GM19025 (cell line): Measurements from ENCODE around the gene CTNNB1.

Source experiments
- ATAC-seq: cut with Tn5 transposase; IDR thresholded peaks from one replicate; pipeline ENCODE4 v1.9.1; 2021; ENCODE audit warnings: mild to moderate bottlenecking, low read depth, moderate library complexity; ENCODE audit not compliant: unreplicated experiment

Gene CTNNB1

DNA sequence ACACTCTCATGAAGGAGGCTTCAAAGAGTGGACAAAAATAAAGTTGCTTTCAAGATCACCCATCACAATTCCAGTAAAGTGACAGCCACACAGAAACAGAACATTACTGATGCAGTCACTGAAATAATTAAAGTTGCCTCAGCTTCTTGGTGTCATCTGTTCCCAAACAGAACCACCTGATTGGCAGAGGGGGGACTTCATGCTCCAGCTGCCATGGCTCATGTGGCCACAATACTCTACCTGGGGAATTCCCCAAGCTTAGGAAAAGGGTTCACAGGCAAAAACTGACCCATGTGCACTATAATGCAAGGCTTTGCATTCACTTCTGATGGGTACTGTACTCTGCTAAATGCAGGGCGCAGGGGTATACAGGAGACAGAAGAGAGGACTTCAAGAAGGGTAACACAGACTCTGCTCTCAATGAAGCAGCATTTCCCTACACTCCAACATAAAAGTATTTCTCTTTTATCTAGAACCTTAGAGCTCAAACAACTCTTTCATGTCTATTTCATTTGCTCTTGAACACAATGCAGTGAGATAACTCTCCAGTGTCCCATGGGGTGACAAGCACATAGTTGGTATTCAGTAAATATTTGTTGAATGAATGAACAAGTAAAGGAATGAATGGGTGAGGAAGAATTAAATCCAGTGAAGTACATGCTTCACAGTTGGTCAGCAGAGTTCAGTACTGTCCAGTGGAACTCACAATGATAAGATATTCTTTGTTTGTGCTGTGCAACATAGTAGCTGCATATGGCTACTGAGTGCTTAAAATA lies 8.6 kb upstream of the CTNNB1 start:
- no peak for ATAC-seq

DNA sequence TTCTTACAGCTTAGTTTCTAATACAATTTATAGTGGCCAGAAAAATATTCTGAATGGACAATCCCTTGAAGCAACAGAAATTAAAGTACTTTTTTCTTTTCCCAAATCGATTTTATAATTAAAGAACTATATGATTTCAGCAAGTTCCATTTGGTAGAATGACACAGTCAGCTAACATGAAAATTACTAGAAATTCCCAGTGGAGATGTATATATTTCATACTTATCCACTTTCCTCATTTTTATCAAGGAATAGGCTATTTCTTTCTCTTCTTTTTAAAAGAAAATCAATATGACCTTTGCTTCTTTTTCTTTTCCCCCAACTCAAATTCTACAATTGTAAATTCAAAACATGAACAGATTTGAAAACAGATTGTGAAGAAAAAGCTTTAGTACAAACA lies 6.4 kb upstream of the CTNNB1 start:
- ATAC-seq = no peak

- ATAC-seq = no peak
Measured at GRCh38 chr3:41193794-41194539, 5.3 kb upstream of the CTNNB1 start.

DNA sequence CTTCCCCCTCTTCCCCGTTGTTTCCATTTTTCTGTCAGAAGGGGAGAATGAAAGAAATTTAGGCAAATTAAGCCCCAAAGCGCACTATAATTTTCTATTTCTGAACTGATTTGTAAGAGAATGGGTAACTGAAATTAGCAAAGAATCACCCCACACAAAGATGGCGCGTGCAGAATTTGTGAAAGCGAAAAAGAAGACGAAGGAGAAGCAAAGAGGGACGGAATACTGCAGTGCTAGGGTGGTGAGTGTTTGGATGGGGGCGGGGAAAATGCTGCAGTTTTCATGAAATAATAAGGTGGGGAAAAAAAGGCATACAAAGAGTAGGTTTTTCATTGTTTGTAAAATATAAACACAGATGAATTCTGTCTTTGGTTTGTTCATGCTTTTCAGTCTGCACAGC lies 4.6 kb upstream of the CTNNB1 start:
- ATAC-seq = no peak

DNA sequence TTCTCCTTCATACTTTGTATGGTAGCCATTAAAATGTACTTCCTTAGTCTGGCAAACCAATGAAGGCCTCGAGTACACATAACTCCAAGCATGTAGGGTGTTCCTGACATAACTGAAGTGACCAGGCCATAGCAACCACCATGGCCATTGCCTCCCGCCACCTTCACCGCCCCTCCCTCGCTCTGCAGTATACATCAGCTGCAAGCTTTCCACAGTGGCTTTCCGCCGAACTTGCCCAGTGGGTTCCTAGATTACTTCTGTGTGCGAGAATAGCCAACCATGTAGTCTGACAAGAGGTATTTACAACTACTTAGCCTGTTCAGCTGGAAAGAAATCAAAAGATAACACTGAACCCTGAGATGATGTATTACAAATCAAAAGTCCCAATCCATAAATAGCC lies 3.4 kb upstream of the CTNNB1 start:
- no peak for ATAC-seq

DNA sequence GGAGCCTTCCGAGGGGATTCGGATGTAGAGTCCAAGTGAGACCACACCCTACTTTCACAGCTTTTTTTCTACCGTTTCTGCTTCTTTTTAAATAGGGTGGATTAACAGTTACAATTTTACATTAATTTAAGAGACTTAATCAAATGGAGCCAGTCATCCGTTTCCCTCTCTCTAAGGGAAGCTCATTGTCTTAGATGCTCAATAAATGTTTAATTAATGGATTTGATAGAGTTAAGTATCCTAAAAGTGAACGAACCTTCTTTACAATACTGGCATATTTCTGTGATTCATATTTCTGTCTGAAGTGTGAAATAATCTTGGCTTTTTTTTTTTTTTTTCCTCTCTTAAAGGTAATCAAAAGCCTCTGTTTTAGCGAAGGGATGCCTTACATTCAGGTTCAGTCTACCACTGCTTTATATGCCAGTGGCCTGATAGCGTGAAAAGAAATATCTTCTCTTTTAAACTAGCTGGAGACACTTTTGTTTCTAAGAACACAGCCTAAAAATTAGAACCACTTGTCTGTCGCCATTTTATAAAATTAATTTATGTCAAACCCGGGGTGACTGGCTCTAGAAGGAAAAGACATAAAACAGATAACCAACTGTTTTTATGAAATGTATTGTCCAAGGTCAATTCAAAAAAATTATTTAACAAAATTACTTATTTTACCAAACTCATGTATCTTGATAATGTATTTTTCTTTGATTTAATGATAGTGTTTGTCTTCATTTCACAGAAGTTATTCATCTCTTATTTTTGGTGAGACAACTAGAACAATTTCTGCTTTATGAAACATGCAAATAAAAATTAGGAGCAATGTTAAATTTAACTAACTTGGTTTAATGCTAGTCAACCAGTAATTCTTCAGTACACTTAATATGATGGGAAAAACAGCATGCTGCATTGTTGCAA lies 2.5 kb upstream of the CTNNB1 start:
- ATAC-seq = no peak

GRCh38 chr3:41198046-41198445 lies 1.3 kb upstream of the CTNNB1 start:
- ATAC-seq = no peak

GRCh38 chr3:41198526-41198925 lies 779 bp upstream of the CTNNB1 start:
- no peak for ATAC-seq

DNA sequence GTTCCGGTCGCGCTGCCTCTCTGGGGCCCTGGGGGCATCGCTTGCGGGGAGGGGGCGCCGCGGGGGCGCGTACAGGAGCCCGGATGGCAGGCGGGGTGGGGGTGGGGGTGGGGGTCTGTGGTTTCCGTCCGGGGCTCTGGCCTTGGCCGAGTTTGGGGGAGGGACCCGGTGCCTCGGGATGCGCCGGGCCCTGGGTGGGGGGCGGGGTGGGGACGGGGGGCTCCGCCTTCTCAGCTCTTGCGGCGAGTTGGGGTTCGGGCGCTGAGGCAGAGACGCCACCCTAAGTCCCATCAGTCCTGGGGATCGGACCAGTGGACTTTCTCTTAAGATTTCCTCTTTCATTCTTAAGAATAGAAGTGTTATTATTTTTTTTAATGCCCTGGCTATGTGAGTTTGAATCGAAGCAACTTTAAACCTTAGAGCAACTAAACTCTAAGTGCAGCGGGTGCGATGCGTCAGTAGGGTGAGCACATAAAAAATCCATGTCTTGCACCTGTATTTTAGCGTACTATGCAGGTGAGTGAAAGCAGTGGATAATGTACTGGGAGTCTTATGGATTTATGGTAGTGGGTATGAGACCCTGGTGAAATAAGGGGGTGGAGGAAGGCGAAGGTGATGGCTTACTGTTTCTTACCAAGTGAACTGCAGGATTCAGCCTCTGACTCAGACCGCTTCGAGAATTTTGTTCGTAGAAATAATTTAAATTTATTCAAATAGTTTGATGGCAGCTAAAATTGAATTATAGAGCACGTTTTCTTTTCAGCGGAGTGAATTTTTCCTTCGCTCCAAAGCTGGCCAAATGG lies 762 bp downstream of the CTNNB1 start:
- ATAC-seq = no peak

GRCh38 chr3:41200669-41201021 lies 1.3 kb downstream of the CTNNB1 start:
- no peak for ATAC-seq

DNA sequence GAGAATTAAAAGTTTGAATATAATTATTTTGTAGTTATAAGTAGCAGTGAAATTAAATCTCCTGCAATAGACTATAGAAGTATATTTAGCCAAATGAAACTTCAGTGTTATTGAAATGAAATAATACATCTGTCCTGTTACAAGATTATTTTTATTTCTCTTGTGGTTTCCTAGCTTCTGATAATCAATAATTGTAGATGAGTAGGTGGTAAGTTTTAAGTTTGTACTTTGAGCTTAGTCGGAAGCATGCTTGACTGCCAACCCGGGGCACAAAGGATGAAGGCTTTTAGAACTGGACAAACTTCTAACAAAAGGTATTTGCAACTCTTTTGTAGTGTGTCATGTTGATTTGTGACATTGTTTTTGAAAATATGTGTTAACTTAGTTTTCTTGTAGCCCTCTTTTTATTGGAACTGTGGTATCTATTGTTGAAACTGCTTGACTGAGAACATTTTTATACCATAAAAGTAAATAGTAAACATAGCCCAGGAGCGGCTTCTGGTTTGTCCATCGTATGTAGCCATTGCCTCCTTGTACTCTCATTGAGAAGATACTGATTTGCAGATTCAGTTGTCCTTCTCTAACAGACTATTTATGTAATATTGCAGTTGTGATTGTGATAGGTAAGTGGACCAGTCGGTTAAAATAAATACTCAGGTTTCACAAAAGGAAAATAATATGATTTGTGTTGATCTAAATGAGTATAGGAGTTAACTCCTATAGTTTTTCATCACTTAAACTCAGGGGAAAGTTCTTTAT lies 2.9 kb downstream of the CTNNB1 start:
- no peak for ATAC-seq

GRCh38 chr3:41202834-41203345 lies 3.6 kb downstream of the CTNNB1 start:
- no peak for ATAC-seq

GRCh38 chr3:41204369-41204768 lies 5.1 kb downstream of the CTNNB1 start:
- no peak for ATAC-seq

- ATAC-seq = no peak
Measured at GRCh38 chr3:41205591-41205990, 6.3 kb downstream of the CTNNB1 start.

DNA sequence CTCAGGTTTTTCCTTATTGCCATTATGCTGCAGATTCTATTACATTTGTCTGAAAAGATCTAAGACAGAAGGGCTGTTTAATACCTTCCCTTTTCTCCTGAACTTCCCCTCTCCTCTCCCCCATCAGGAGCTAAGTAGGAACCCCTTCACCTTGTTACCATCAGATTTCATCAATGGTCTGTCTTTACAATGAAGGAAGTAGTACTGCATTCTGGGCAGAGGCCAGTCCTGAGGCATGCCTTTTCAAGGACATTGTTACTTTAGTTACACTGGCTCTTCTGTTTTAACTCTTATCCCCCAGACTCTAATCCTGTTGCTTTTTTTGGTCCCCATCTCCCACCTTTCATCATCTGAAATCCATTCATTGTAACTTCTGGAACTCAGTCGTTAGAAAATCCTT lies 8.1 kb downstream of the CTNNB1 start:
- ATAC-seq = no peak

GRCh38 chr3:41208507-41209220 lies 9.4 kb downstream of the CTNNB1 start:
- ATAC-seq = no peak

DNA sequence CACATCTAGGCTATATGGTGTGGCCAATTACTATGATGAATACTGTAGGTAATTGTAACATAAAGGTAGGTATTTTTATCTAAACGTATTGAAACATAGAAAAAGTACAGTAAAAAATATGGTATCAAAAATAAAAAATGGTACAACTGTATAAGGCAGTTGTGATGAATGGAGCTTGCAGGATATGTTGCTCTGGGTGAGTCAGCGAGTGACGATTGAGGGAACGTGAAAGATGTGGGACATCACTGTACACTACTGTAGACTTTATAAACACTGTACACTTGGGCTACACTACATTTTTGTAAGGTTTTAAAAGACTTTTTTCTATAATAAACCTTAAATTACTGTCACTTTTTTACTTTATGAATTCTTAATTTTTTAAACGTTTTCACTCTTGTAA lies 10.3 kb downstream of the CTNNB1 start:
- no peak for ATAC-seq

DNA sequence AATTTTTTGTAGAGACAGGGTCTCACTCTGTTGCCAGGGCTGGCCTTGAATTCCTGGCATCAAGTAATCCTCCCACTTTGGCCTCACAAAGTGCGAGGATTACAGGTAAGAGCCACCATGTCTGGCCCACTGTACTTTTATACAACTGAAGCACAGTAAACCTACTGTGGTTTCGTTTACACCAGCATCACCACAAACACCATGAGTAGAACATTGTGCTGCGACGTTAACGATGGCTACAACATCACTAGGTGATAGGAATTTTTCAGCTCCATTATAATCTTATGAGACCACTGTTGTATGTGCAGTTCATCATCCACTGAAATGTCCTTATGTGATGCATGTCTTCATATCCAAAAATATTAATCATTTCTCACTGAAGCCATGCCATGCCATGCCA lies 11.7 kb downstream of the CTNNB1 start:
- no peak for ATAC-seq

DNA sequence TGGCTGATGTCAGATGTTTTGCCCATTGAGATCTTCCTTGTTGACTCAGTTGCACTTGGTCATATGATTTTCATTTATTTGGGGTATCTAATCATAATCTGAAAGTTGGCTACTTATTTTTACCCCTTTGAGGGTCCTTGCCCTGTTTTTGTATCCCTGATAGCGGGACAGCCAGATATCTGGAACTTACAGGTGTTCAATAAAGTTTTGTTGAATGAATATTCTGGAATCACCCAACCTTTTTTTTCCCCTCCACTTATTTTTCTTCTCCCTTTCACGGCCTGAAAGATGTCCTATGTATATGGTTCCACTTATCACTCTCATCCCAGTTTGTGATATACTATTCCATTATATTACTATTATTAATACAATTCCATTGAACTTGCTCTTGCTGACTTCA lies 12.8 kb downstream of the CTNNB1 start:
- no peak for ATAC-seq
